ENCODE data around the gene TRAFD1. TPM values are rescaled to one million over a fixed set of nuclear protein-coding genes. Genes with fewer than 3 reads are reported as not detected.

Gene TRAFD1
- total and polyA plus RNA-seq, 2 donors (not counting 3 experiments of a cell fraction or from before 2014, with no cell fraction given) = 20.3 to 24.9 TPM

GRCh38 chr12:112121780-112122565 lies 3.4 kb upstream of the TRAFD1 start:
- no peaks in the 10 kb centered on the region for H3K9me1 ChIP-seq (replicated peaks; ENCODE audit: control insufficient read depth, extremely low read depth, insufficient read depth, low read length)
- H4K20me1 ChIP-seq (replicated peaks; ENCODE audit: control insufficient read depth, extremely low read depth, insufficient read depth, low read length) = no peaks in the 10 kb centered on the region
- peaks cover 0 to 2% of the 10 kb centered on the region in 2 experiments for H3K27me3 ChIP-seq (ENCODE audit: control insufficient read depth in 2 of 2, insufficient read depth in 2 of 2, low read length in 2 of 2)
- no peak overlapping the region for H3K4me3 ChIP-seq (replicated peaks in 1 of 3; ENCODE audit: insufficient read depth in 1 of 3, low read depth in 1 of 3, low read length in 3 of 3)
- FAIRE-seq (no peak), DNase-seq (ENCODE audit: low read depth, low spot score) (no peak)
- H3K27ac ChIP-seq (ENCODE audit: insufficient read depth, low read depth, low read length) = no peak overlapping the region
- intact Hi-C loops (cut with micrococcal nuclease) (no loop called here), dilution Hi-C loops (cut with MboI; ENCODE audit: extremely low pct_ligation_motif_present, low sequenced_read_pairs) (no loop called here)
- no peaks in the 10 kb centered on the region for H3K9me3 ChIP-seq (replicated peaks; ENCODE audit: control insufficient read depth, insufficient read depth, low read length)
- peaks cover 9% of the 10 kb centered on the region for H3K4me1 ChIP-seq (ENCODE audit: control insufficient read depth, extremely low read depth, insufficient read depth, low read length)
- ChIA-PET POLR2A (interaction anchor here (1.2 kb wide), 1 partner anchor 9 kb away, joined by 3 read pairs; no protein-coding TSS in a partner anchor), CTCF (no interaction called here)
- no peak overlapping the region for H2AFZ ChIP-seq (ENCODE audit: low read depth, low read length)
- no peak overlapping the region for H3K9ac ChIP-seq (replicated peaks; ENCODE audit: extremely low read depth, insufficient read depth, low read length)
- TF ChIP-seq POLR2A (IDR thresholded peaks at IDR 0.05; ENCODE audit: low read depth, low read length) (no peak), EZH2 (IDR thresholded peaks at IDR 0.05; ENCODE audit: borderline replicate concordance, low read depth, low read length, severe bottlenecking) (no peak), POLR2AphosphoS5 (IDR thresholded peaks at IDR 0.05; ENCODE audit: insufficient read depth, low read depth, low read length) (no peak), CTCF (IDR thresholded peaks at IDR 0.05; ENCODE audit: extremely low read depth in 1 of 2, insufficient read depth in 1 of 2, low read depth in 1 of 2, low read length in 2 of 2) (no peak), JUN (IDR thresholded peaks at IDR 0.05; ENCODE audit: borderline replicate concordance, insufficient read depth, insufficient read length, low read depth) (no peak), FOS (IDR thresholded peaks at IDR 0.05; ENCODE audit: borderline replicate concordance, insufficient read depth, low read length) (no peak), MYC (IDR thresholded peaks at IDR 0.05; ENCODE audit: low read depth, low read length) (no peak), MAX (IDR thresholded peaks at IDR 0.05; ENCODE audit: insufficient read depth, insufficient read length) (no peak), GATA2 (IDR thresholded peaks at IDR 0.05; ENCODE audit: insufficient read depth, insufficient read length, low read depth, low read length) (no peak)
- H3K4me2 ChIP-seq (ENCODE audit: insufficient read depth, low read length) = no peak overlapping the region
- peaks cover 3% of the 10 kb centered on the region for H3K79me2 ChIP-seq (ENCODE audit: control insufficient read depth, insufficient read depth, low read length)
- BruUV-seq (replicated peaks) = no TSS peak
- H3K36me3 ChIP-seq (ENCODE audit: control insufficient read depth in 2 of 2, extremely low read depth in 1 of 2, insufficient read depth in 2 of 2, low read length in 2 of 2) = no peaks in the 10 kb centered on the region
